Neuronal stem cell (in vitro differentiated cells): ENCODE results near the gene TDRD6.

Experiments
- DNase-seq: peaks from one replicate; pipeline ENCODE4 v3.0.0-alpha.2; 2013; ENCODE audit warnings: low spot score
- H2AFZ ChIP-seq: one replicate; pipeline ENCODE4 v1.6.1; 2013; ENCODE audit warnings: mild to moderate bottlenecking, low read length, inconsistent platforms
- H2AK5ac ChIP-seq: 2 replicates; pipeline ENCODE4 v1.6.1; 2013; ENCODE audit warnings: low read depth, mild to moderate bottlenecking, inconsistent platforms, low read length, moderate library complexity, mixed read lengths
- H2BK120ac ChIP-seq: 2 replicates; pipeline ENCODE4 v1.6.1; 2013; ENCODE audit warnings: low read depth, mild to moderate bottlenecking, inconsistent platforms, low read length, moderate library complexity, mixed read lengths
- H2BK12ac ChIP-seq: one replicate; pipeline ENCODE4 v1.6.1; 2013; ENCODE audit warnings: low read length, inconsistent platforms
- H2BK15ac ChIP-seq: 2 replicates; pipeline ENCODE4 v1.6.1; 2013; ENCODE audit warnings: mild to moderate bottlenecking, low read length, inconsistent platforms, mixed read lengths
- H2BK5ac ChIP-seq: one replicate; pipeline ENCODE4 v1.6.1; 2013; ENCODE audit warnings: inconsistent platforms, mild to moderate bottlenecking, low read length, moderate library complexity
- H3K14ac ChIP-seq: one replicate; pipeline ENCODE4 v1.6.1; 2013; ENCODE audit warnings: low read length, inconsistent platforms
- H3K18ac ChIP-seq: 2 replicates; pipeline ENCODE4 v1.6.1; 2013; ENCODE audit warnings: low read length, inconsistent platforms
- H3K23ac ChIP-seq: 2 replicates; pipeline ENCODE4 v1.6.1; 2013; ENCODE audit warnings: low read depth, mild to moderate bottlenecking, mixed read lengths, low read length, inconsistent platforms; ENCODE audit not compliant: poor library complexity
- H3K27ac ChIP-seq: replicated peaks from 3 replicates; pipeline ENCODE4 v1.5.1; 2013; ENCODE audit warnings: low read length, inconsistent platforms
- H3K27me3 ChIP-seq, 3 experiments: 2 replicates each; pipeline ENCODE4 v1.6.1; 2013; ENCODE audit warnings: low read length in 3 of 3, mild to moderate bottlenecking in 2 of 3, inconsistent platforms in 1 of 3, low read depth in 1 of 3, mixed read lengths in 1 of 3, moderate library complexity in 1 of 3; ENCODE audit not compliant: control insufficient read depth in 3 of 3, insufficient read depth in 3 of 3
- H3K36me3 ChIP-seq, 2 donors: replicated peaks in 1 of 2; 2 replicates each; pipeline ENCODE4 v1.6.1; 2013; ENCODE audit warnings: low read length in 2 of 2; ENCODE audit not compliant: control insufficient read depth in 2 of 2, insufficient read depth in 2 of 2
- H3K4ac ChIP-seq: 2 replicates; pipeline ENCODE4 v1.6.1; 2013; ENCODE audit warnings: inconsistent platforms, mild to moderate bottlenecking, low read length, moderate library complexity
- H3K4me1 ChIP-seq, 2 donors: 1 replicate in 1 of 2; 2 replicates in 1 of 2; pipeline ENCODE4 v1.6.1; 2013; ENCODE audit warnings: low read length in 2 of 2, low read depth in 1 of 2; ENCODE audit not compliant: control insufficient read depth in 2 of 2, insufficient read depth in 1 of 2
- H3K4me2 ChIP-seq: one replicate; pipeline ENCODE4 v1.6.1; 2013; ENCODE audit warnings: mild to moderate bottlenecking, low read length, inconsistent platforms; ENCODE audit not compliant: insufficient read depth, poor library complexity, severe bottlenecking
- H3K4me3 ChIP-seq, 2 donors: 2 replicates each; pipeline ENCODE4 v1.5.1; 2013; ENCODE audit warnings: low read length in 2 of 2, mild to moderate bottlenecking in 2 of 2, inconsistent platforms in 1 of 2, moderate library complexity in 1 of 2
- H3K79me1 ChIP-seq: one replicate; pipeline ENCODE4 v1.6.1; 2013; ENCODE audit warnings: low read depth, mild to moderate bottlenecking, inconsistent platforms, low read length, moderate library complexity
- H3K9ac ChIP-seq: one replicate; pipeline ENCODE4 v1.6.1; 2013; ENCODE audit warnings: mild to moderate bottlenecking, low read depth, low read length, inconsistent platforms; ENCODE audit not compliant: poor library complexity
- H3K9me3 ChIP-seq, 2 donors: replicated peaks in 1 of 2; 2 replicates each; pipeline versions ENCODE3 to v1.6.1; 2013; ENCODE audit warnings: low read length in 2 of 2, mild to moderate bottlenecking in 2 of 2, inconsistent platforms in 1 of 2, low read depth in 1 of 2, mixed read lengths in 1 of 2, moderate library complexity in 1 of 2; ENCODE audit not compliant: control insufficient read depth in 2 of 2, insufficient read depth in 1 of 2
- H4K8ac ChIP-seq: one replicate; pipeline ENCODE4 v1.6.1; 2013; ENCODE audit warnings: low read depth, mild to moderate bottlenecking, inconsistent platforms, low read length, moderate library complexity
- H4K91ac ChIP-seq: one replicate; pipeline ENCODE4 v1.6.1; 2013; ENCODE audit warnings: low read length, low read depth, mild to moderate bottlenecking, inconsistent platforms; ENCODE audit not compliant: poor library complexity
- WGBS, 2 donors: extraction: QIAGEN DNeasy Blood & Tissue Kit; methylation state at CpG; one replicate each; pipeline ENCODE4 v1.1.7; 2013; ENCODE audit warnings: missing lambda C conversion rate in 2 of 2, mixed read lengths in 1 of 2; ENCODE audit not compliant: insufficient read length in 2 of 2, insufficient replicate concordance in 1 of 2; ENCODE audit errors: extremely low coverage in 2 of 2; 5-methylcytosine and 5-hydroxymethylcytosine counted together

Gene TDRD6

GRCh38 chr6:46690141-46690755 lies 2.6 kb downstream of the TDRD6 start:
- DNase-seq = no peak
- Histone ChIP-seq H2BK12ac (no peak overlapping the region), H3K14ac (no peak overlapping the region), H3K9ac (no peak overlapping the region), H4K8ac (no peak overlapping the region), H2BK120ac (no peak overlapping the region), H3K4ac (no peak overlapping the region), H2BK5ac (no peak overlapping the region), H3K27me3 (no peaks in the 10 kb centered on the region), H2AFZ (no peak overlapping the region), H2BK15ac (no peak overlapping the region), H3K27ac (no peak overlapping the region), H3K79me1 (no peaks in the 10 kb centered on the region), H3K4me1 (no peaks in the 10 kb centered on the region), H2AK5ac (no peak overlapping the region), H3K9me3 (no peaks in the 10 kb centered on the region), H3K18ac (no peak overlapping the region), H3K4me3 (no peak overlapping the region), H4K91ac (no peak overlapping the region), H3K4me2 (no peak overlapping the region), H3K23ac (no peak overlapping the region), H3K36me3 (no peaks in the 10 kb centered on the region)
- WGBS, 2 donors = no CpG with 5 or more reads among the region's 2 CpGs

DNA sequence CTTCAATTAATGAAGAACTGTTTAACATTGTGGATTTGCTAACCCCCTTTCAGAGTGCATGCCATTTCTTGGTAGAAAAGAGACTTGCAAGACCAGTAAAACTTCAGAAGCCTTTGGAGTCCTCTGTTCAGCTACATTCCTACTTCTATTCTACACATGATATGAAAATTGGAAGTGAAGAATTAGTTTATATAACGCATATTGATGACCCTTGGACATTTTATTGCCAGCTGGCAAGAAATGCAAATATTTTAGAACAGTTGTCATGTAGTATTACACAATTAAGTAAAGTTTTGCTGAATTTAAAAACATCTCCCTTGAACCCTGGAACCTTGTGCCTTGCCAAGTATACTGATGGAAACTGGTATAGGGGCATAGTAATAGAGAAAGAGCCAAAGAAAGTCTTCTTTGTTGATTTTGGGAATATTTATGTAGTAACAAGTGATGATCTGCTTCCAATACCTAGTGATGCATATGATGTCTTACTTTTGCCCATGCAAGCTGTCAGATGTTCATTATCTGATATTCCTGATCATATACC lies 3.3 kb downstream of the TDRD6 start:
- H3K4me2 ChIP-seq = no peak overlapping the region
- no peak overlapping the region for H3K14ac ChIP-seq
- WGBS, 2 donors = no CpG with 5 or more reads among the region's 1 CpG
- no peaks in the 10 kb centered on the region for H3K27me3 ChIP-seq
- no peak overlapping the region for H2AK5ac ChIP-seq
- no peaks in the 10 kb centered on the region for H3K9me3 ChIP-seq
- H4K8ac ChIP-seq = no peak overlapping the region
- DNase-seq = no peak
- no peak overlapping the region for H2BK5ac ChIP-seq
- H4K91ac ChIP-seq = no peak overlapping the region
- H3K36me3 ChIP-seq = no peaks in the 10 kb centered on the region
- H2BK15ac ChIP-seq = no peak overlapping the region
- no peak overlapping the region for H2BK12ac ChIP-seq
- no peak overlapping the region for H3K9ac ChIP-seq
- H3K23ac ChIP-seq = no peak overlapping the region
- H2AFZ ChIP-seq = no peak overlapping the region
- H3K27ac ChIP-seq = no peak overlapping the region
- H3K79me1 ChIP-seq = no peaks in the 10 kb centered on the region
- H3K4me1 ChIP-seq = no peaks in the 10 kb centered on the region
- H3K18ac ChIP-seq = no peak overlapping the region
- H3K4me3 ChIP-seq = no peak overlapping the region
- no peak overlapping the region for H3K4ac ChIP-seq
- no peak overlapping the region for H2BK120ac ChIP-seq

DNA sequence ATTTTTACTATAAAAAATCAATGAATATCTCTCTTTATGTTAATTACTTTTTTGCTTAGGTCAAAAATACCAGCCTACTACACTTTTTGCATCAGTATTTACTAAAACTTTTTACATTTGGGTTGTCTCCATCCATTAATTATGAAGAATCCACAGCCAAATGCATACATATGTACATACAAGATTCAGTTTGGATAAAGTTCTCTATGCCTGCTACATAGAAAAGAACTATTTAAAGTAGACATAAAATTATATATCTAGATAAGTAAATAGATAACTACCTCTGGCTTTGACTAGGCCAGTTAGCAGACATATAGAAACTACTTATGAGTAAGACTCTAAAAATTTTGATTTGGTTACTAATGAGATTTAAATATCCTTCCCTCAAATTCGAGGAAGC lies 12.3 kb downstream of the TDRD6 start:
- no CpG with 5 or more reads among the region's 1 CpG for WGBS, 2 donors
- Histone ChIP-seq H3K4me1 (no peaks in the 10 kb centered on the region), H2AK5ac (no peak overlapping the region), H3K9ac (no peak overlapping the region), H2BK12ac (no peak overlapping the region), H4K8ac (no peak overlapping the region), H3K18ac (no peak overlapping the region), H3K4ac (no peak overlapping the region), H3K14ac (no peak overlapping the region), H3K27ac (no peak overlapping the region), H2BK15ac (no peak overlapping the region), H3K4me3 (no peak overlapping the region), H2BK5ac (no peak overlapping the region), H3K23ac (no peak overlapping the region), H2AFZ (no peak overlapping the region), H3K36me3 (no peaks in the 10 kb centered on the region), H4K91ac (no peak overlapping the region), H3K4me2 (no peak overlapping the region), H2BK120ac (no peak overlapping the region), H3K9me3 (no peaks in the 10 kb centered on the region), H3K79me1 (no peaks in the 10 kb centered on the region), H3K27me3 (no peaks in the 10 kb centered on the region)
- no peak for DNase-seq

DNA sequence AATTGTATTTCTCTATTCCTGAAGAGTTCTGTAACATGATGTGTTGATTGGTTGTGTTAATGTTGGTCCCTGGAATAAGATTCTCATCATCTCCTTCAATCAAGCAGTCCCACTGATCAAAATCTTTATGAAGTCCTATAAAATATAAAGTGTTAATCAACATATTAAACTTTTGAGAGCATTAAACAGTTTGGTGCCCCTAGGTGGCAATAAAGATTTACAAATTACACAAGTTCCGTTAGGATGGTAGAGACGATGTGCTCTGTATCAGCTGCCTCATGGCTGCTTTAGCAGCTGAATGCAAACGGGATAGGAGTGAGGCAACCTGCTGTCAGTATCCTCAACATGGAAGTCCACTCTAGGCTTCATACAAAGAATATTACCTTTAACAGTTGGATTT lies 16.9 kb downstream of the TDRD6 start:
- H3K23ac ChIP-seq = no peak overlapping the region
- H2BK12ac ChIP-seq = no peak overlapping the region
- no peak overlapping the region for H2BK15ac ChIP-seq
- no peak overlapping the region for H2AFZ ChIP-seq
- H3K4ac ChIP-seq = no peak overlapping the region
- no peaks in the 10 kb centered on the region for H3K4me1 ChIP-seq
- H3K27ac ChIP-seq = no peak overlapping the region
- H4K8ac ChIP-seq = no peak overlapping the region
- no peak for DNase-seq
- H3K9ac ChIP-seq = no peak overlapping the region
- H3K9me3 ChIP-seq = no peaks in the 10 kb centered on the region
- no peaks in the 10 kb centered on the region for H3K36me3 ChIP-seq
- no peak overlapping the region for H4K91ac ChIP-seq
- H3K4me3 ChIP-seq = no peak overlapping the region
- H2BK120ac ChIP-seq = no peak overlapping the region
- H3K79me1 ChIP-seq = no peaks in the 10 kb centered on the region
- H3K18ac ChIP-seq = no peak overlapping the region
- H2BK5ac ChIP-seq = no peak overlapping the region
- H2AK5ac ChIP-seq = no peak overlapping the region
- H3K4me2 ChIP-seq = no peak overlapping the region
- WGBS, 2 donors = no CpG with 5 or more reads among the region's 3 CpGs
- no peak overlapping the region for H3K14ac ChIP-seq
- H3K27me3 ChIP-seq = no peaks in the 10 kb centered on the region
